ENCODE data around the gene GRIFIN. TPM values are rescaled to one million over a fixed set of nuclear protein-coding genes. Genes with fewer than 3 reads are reported as not detected.

The GRIFIN gene
- polyA plus RNA-seq, 1 of the 3 experiments (the other 2 are of a cell fraction), result not detected

GRCh38 chr7:2518737-2519118 lies 42.5 kb upstream of the GRIFIN start:
- Histone ChIP-seq H3K4me3 (ENCODE audit: low read depth in 2 of 2, low read length in 1 of 2) (no peak overlapping the region), H3K4me2 (peak overlapping the region; percentile 93), H4K20me1 (ENCODE audit: insufficient read depth) (peaks cover 10% of the 10 kb centered on the region; the same call in 1 of the 2 replicates), H2AFZ (ENCODE audit: low read depth) (no peak overlapping the region), H3K27me3 (ENCODE audit: insufficient read depth) (no peaks in the 10 kb centered on the region), H3F3A (replicated peaks; ENCODE audit: insufficient read depth) (peaks cover 17% of the 10 kb centered on the region), H3K36me3 (replicated peaks in 1 of 2; ENCODE audit: control insufficient read depth in 1 of 2, insufficient read depth in 2 of 2, low read length in 1 of 2) (no peaks in the 10 kb centered on the region), H3K9me2 (no peaks in the 10 kb centered on the region), H3K9me3 (no peaks in the 10 kb centered on the region), H3K4me1 (ENCODE audit: control insufficient read depth in 1 of 2, insufficient read depth in 2 of 2, low read depth in 1 of 2, low read length in 1 of 2) (peaks cover 55 to 81% of the 10 kb centered on the region in 2 experiments; a peak in 3 of 4 replicates), H3K9ac (no peak overlapping the region), H3K27ac (ENCODE audit: low read depth in 2 of 2, low read length in 1 of 2) (no peak overlapping the region), H3K79me2 (ENCODE audit: insufficient read depth) (peaks cover 38% of the 10 kb centered on the region)
- POLR2A ChIA-PET, result no interaction called here
- CTCF ChIA-PET, result no interaction called here
- TF ChIP-seq JUND (IDR thresholded peaks at IDR 0.05) (no peak), POLR2AphosphoS5 (IDR thresholded peaks at IDR 0.05; ENCODE audit: low read depth, low read length) (no peak), FOXM1 (IDR thresholded peaks at IDR 0.05; ENCODE audit: low read depth) (no peak), CTCF (IDR thresholded peaks at IDR 0.05) (no peak)
- no peak for DNase-seq
- WGBS (ENCODE audit: low lambda C conversion rate), result 91% methylated on average over 39 of the region's 41 CpGs

- Histone ChIP-seq H3K9me2 (no peaks in the 10 kb centered on the region), H3K4me2 (peak overlapping the region; percentile 61), H3K4me1 (ENCODE audit: control insufficient read depth in 1 of 2, insufficient read depth in 2 of 2, low read depth in 1 of 2, low read length in 1 of 2) (peaks cover 47 to 80% of the 10 kb centered on the region in 2 experiments; a peak in 3 of 4 replicates), H3K79me2 (ENCODE audit: insufficient read depth) (peaks cover 29% of the 10 kb centered on the region), H3K27me3 (ENCODE audit: insufficient read depth) (no peaks in the 10 kb centered on the region), H2AFZ (ENCODE audit: low read depth) (no peak overlapping the region), H3K4me3 (ENCODE audit: low read depth in 2 of 2, low read length in 1 of 2) (no peak overlapping the region), H3K9ac (no peak overlapping the region; the same call in 1 of the 2 replicates), H3F3A (replicated peaks; ENCODE audit: insufficient read depth) (peaks cover 13% of the 10 kb centered on the region), H4K20me1 (ENCODE audit: insufficient read depth) (peaks cover 10% of the 10 kb centered on the region; the same call in 1 of the 2 replicates), H3K9me3 (no peaks in the 10 kb centered on the region), H3K36me3 (replicated peaks in 1 of 2; ENCODE audit: control insufficient read depth in 1 of 2, insufficient read depth in 2 of 2, low read length in 1 of 2) (no peaks in the 10 kb centered on the region), H3K27ac (ENCODE audit: low read depth in 2 of 2, low read length in 1 of 2) (peak overlapping the region in 1 of 2 experiments; percentile 60; a peak in 2 of 4 replicates)
- TF ChIP-seq NRF1 (IDR thresholded peaks at IDR 0.05; ENCODE audit: low read depth, low read length), result no peak
- no peak for TF ChIP-seq RCOR1 (IDR thresholded peaks at IDR 0.05; ENCODE audit: low read length)
- no peak for TF ChIP-seq TCF12 (IDR thresholded peaks at IDR 0.05)
- TF ChIP-seq REST (IDR thresholded peaks at IDR 0.05; ENCODE audit: low read depth, low read length), result no peak
- TF ChIP-seq CTCF (IDR thresholded peaks at IDR 0.05), result no peak
- no peak for TF ChIP-seq FOXM1 (IDR thresholded peaks at IDR 0.05; ENCODE audit: low read depth)
- no peak for TF ChIP-seq FOSL2 (IDR thresholded peaks at IDR 0.05; ENCODE audit: borderline replicate concordance, low read depth)
- TF ChIP-seq JUND (IDR thresholded peaks at IDR 0.05), result no peak
- TF ChIP-seq CHD2 (IDR thresholded peaks at IDR 0.05; ENCODE audit: low read length, partially characterized antibody), result no peak
- TF ChIP-seq SIN3A (IDR thresholded peaks at IDR 0.05; ENCODE audit: borderline replicate concordance, low read depth, low read length), result no peak
- TF ChIP-seq MXI1 (IDR thresholded peaks at IDR 0.05; ENCODE audit: low read depth, low read length), result no peak
- no peak for TF ChIP-seq GATA2 (CRISPR knock-in tag; IDR thresholded peaks at IDR 0.05)
- ChIA-PET CTCF (interaction anchor here (0.8 to 1.5 kb wide), 8 partner anchors 9 to 152 kb away, joined by 3 to 4 read pairs (median 3); no protein-coding TSS in a partner anchor), POLR2A (no interaction called here)
- no peak for DNase-seq
- 90% methylated on average over 17 of the region's 18 CpGs for WGBS (ENCODE audit: low lambda C conversion rate)
Observed at GRCh38 chr7:2517678-2518507, 41.7 kb upstream of the GRIFIN start.

All from SK-N-SH (cell line).